Fibroblast of mammary gland (primary cell): ENCODE results near the gene GPX3.

Source experiments
- DNase-seq: peaks from one replicate; pipeline ENCODE4 v3.0.0-alpha.2; 2010; ENCODE audit warnings: low read depth
- H3K4me3 ChIP-seq: 2 replicates; pipeline ENCODE4 v1.5.1; 2011; ENCODE audit warnings: low read depth, mild to moderate bottlenecking, low read length, moderate library complexity; ENCODE audit not compliant: control insufficient read depth
- TF ChIP-seq, protein P1 (sequence below): conservative IDR thresholded peaks from 2 replicates; pipeline ENCODE4 v1.5.1; 2011; ENCODE audit warnings: low read depth, low read length, inconsistent platforms; ENCODE audit not compliant: control insufficient read depth, insufficient read depth

GPX3 gene

DNA sequence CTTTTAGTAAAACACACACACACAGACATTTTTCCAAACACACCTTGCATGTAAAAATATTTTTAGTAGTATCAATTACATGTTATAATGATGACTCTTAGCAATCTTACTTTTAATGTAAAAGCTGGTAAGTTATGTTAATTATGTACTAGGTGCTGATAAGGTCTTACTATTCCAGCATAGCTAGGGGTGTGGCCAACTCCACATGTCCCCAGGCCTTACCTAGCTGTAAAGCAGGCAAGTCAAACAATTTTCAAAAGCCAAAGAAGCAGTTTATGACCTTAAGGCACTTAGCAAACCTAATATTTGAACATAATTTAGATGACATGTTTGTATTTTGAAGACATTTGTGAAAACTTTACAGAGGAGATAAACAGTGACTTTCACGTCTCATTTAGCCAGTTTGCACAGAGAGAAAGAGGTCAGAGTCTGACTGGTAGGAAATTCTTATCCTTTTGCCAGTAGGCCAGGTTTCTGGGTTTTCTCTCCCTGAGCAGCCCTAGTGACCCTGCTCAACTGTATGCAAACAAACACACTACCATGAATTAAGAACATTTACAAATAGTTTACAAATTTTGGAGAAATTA is 26.5 kb upstream of the GPX3 start:
- TF ChIP-seq, protein P1, sequence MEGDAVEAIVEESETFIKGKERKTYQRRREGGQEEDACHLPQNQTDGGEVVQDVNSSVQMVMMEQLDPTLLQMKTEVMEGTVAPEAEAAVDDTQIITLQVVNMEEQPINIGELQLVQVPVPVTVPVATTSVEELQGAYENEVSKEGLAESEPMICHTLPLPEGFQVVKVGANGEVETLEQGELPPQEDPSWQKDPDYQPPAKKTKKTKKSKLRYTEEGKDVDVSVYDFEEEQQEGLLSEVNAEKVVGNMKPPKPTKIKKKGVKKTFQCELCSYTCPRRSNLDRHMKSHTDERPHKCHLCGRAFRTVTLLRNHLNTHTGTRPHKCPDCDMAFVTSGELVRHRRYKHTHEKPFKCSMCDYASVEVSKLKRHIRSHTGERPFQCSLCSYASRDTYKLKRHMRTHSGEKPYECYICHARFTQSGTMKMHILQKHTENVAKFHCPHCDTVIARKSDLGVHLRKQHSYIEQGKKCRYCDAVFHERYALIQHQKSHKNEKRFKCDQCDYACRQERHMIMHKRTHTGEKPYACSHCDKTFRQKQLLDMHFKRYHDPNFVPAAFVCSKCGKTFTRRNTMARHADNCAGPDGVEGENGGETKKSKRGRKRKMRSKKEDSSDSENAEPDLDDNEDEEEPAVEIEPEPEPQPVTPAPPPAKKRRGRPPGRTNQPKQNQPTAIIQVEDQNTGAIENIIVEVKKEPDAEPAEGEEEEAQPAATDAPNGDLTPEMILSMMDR, result no peak
- DNase-seq, result no peak

DNA sequence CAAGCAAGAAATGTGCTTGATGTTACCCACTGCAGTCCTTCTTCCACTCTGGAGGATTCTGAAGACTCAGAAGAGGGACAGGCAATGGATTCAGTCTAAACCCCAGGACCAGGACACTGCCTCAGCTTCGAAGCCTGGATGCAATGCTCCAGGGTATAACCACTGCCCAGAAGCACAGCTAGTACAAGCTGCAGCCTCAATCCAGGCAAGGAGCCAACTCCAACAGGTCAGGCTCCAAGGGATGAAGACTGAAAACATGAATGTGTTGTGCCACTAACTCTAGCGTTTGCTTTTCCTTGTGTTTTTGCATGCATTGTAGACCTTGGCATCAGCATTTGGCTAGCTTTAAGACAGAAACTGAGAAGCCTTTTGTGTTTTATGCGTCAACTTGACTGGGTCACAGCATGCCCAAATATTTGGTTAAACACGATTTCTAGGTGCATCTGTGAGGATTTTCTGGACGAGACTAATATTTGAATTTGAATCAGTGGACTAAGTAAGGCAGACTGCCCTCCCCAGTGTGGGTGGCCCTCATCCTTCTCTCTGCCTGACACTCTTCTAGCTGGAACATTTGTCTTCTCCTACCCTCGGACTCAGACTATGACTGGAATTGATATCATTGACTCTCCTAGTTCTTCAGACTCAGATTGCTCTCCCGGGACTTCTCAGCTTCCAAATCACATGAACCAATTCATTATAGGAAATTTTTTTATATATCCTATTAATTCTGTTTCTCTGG is 20.5 kb upstream of the GPX3 start:
- TF ChIP-seq, protein P1, result no peak
- peak; percentile 34 for DNase-seq
- no peak overlapping the region for H3K4me3 ChIP-seq

More for the DNA sequence above, 26.5 kb upstream of the GPX3 start:
- no peak overlapping the region for H3K4me3 ChIP-seq

DNA sequence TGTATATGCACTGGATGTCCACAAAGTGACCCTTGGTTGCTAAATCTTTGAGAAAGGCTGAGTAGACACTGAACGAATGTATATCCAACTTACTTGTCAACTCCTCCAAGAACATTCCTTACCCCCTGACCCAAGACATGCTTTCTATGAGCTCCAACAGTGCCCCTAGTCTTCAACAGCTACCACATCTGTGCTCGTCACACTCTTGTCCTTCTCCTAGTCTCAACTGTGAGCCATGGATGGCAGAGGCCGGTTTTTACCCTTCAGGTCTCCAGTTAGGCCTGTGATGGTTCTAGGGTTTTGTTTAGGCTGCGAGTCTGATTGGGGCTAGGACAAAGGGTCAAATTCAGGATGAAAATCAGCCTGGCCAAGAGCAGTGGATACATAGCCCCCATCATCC is 19.0 kb upstream of the GPX3 start:
- TF ChIP-seq, protein P1, result no peak
- no peak overlapping the region for H3K4me3 ChIP-seq
- DNase-seq, result no peak

DNA sequence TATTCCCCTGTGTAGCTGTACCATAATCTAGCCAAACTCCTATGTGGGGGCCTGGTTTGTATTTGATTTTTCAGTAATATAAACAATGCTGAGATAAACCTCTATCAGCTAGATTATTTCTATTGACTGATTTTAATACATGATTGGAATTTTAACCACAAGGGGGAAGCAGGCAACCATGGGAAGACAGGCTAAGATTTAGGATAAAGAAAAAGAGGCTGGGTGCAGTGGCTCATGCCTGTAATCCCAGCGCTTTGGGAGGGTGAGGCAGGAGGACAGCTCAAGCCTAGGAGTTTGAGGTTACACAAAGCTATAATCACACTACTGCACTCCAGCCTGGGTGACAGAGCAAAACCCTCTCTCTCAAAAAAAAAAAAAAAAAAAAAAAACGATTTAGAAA is 18.1 kb upstream of the GPX3 start:
- peak; percentile 58 for DNase-seq
- TF ChIP-seq, protein P1, result peak; percentile 49
- H3K4me3 ChIP-seq, result no peak overlapping the region

DNA sequence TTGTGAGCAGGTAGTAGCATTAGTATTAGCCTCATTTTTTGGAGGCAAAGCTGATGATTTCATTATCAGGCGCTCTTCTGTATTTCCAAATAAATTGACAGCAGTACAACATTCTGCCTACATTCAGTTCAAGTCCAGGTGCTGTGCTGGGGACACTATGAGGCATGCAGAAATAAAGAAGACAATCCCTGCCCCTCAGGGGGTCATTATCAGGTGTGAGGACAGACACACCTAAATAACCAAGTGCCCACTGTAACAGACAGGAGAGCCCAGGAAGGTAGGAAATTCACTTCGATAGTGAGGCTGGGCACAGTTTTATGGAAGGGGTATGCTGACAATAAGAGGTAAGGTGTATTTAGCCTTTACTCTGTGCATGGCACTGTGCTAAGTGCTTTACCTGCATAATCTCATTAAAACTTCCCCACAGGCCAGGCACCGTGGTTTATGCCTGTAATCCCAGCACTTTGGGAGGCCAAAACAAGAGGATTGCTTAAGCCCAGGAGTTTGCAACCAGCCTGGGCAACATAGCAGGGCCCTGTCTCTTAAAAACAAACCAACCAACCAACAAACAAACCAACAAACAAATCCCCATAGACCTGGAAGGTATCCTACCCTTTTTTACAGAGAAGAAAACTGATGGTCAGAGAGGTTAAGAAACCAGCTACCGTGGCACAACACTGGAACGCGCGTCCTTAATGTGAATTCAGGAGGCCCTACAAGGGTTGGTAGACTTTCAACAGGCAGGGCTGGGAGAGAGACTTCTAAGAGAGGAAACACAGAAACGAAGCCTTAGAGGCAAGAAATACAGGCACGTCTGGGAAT is 17.5 kb upstream of the GPX3 start:
- no peak overlapping the region for H3K4me3 ChIP-seq
- TF ChIP-seq, protein P1, result no peak
- DNase-seq, result no peak

DNA sequence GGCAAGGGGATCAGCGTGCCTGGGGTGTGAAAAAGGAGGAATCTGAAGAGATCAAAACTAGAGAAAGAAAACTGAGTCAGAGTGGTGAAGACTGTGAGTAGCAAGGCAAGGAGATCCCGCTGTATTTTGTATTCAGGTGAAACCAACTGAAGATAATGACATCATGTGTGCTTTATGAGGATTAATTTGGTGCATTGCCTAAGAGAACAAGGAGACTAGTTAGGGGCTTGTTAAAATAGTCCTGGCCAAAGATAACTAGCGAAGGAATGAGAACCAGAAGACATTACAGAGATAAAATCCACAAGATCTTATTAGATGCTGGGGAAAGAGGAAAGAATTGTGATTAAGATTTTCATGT is 16.9 kb upstream of the GPX3 start:
- TF ChIP-seq, protein P1, result no peak
- no peak overlapping the region for H3K4me3 ChIP-seq
- DNase-seq, result no peak
